Uterus (tissue), 4 donors: ENCODE measurements around the gene ELMO2. TPM values are rescaled to one million over a fixed set of nuclear protein-coding genes. Genes with fewer than 3 reads are reported as not detected.

Experiments
- DNase-seq, 2 donors: peaks; one replicate each; pipeline ENCODE4 v3.0.0-alpha.2; 2019 to 2020
- H3K27ac ChIP-seq, 2 donors: fragments of 200-600 bp; sonication (generic); 1 replicate in 1 of 2; 2 replicates in 1 of 2; pipeline ENCODE4 v1.5.1; 2016 to 2018
- H3K27me3 ChIP-seq, 2 donors: fragments of 200-600 bp; sonication (generic); one replicate each; pipeline ENCODE4 v1.5.1; 2018 to 2019; ENCODE audit warnings: control low read depth in 1 of 2
- H3K36me3 ChIP-seq, 2 donors: fragments of 200-600 bp; sonication (generic); one replicate each; pipeline ENCODE4 v1.5.1; 2019; ENCODE audit warnings: control low read depth in 1 of 2
- H3K4me1 ChIP-seq, 2 donors: fragments of 200-600 bp; sonication (generic); one replicate each; pipeline ENCODE4 v1.5.1; 2018 to 2019; ENCODE audit warnings: control low read depth in 1 of 2
- H3K4me3 ChIP-seq, 2 donors: fragments of 200-600 bp; sonication (generic); 1 replicate in 1 of 2; 2 replicates in 1 of 2; pipeline ENCODE4 v1.5.1; 2018 to 2019; ENCODE audit warnings: mild to moderate bottlenecking in 1 of 2
- H3K9me3 ChIP-seq, 2 donors: fragments of 200-600 bp; sonication (generic); one replicate each; pipeline ENCODE4 v1.5.1; 2019; ENCODE audit warnings: control low read depth in 1 of 2
- POLR2A ChIP-seq, 2 donors: fragments of 450-650 bp; IDR thresholded peaks; one replicate each; pipeline ENCODE4 v1.6.1; 2016; ENCODE audit warnings: antibody characterized with exemption in 2 of 2, mild to moderate bottlenecking in 1 of 2, moderate library complexity in 1 of 2
- intact Hi-C: fragments of 100-400 bp; cut with DNase I; formaldehyde crosslinking; loops from one replicate; pipeline ENCODE4 v1.15.1; 2023; ENCODE audit warnings: low total_unique reads
- total RNA-seq, 4 donors: library from RNA; depleted of rRNA in 3 of 4; stranded (reverse); fragments of >200 nt in 3 of 4; gene quantifications; one replicate each; pipeline versions ENCODE4 v1.1.0 to v1.2.4, GENCODE V29; 2014 to 2023
- TF ChIP-seq, protein P1 (sequence below), 4 experiments: fragments of 200-600 bp in 2 of 4; fragments of 450-650 bp in 2 of 4; sonication (generic) in 2 of 4; IDR thresholded peaks; one replicate each; pipeline ENCODE4 v1.5.1; 2016 to 2019; ENCODE audit warnings: antibody characterized with exemption in 4 of 4, mild to moderate bottlenecking in 2 of 4, moderate library complexity in 1 of 4
- donor health status: DM: yes; HTN: yes; CAD: no.

Gene ELMO2
- total RNA-seq, 4 donors from 2014 or later = 18.5 to 112 (median 57.2) TPM

DNA sequence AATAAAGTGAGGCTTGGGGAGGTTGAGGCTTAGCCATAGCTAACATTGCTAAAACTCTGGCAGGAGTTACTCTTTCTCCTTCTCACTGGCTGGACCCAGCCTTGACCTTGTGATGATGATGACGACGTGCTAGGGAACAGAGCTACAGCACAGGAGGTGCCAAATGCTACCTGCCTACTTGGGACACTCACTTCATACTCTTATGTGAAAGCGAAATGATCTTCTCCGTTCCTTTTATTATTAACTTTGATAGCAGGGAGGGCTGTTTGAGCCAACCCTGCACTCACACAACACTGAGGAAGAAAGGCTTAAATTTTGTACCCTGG lies 1.2 kb upstream of the ELMO2 start:
- DNase-seq = no peak
- peaks cover 0 to 3% of the 10 kb centered on the region in 2 donors for H3K4me1 ChIP-seq
- no peak overlapping the region for H3K4me3 ChIP-seq
- H3K27ac ChIP-seq = no peak overlapping the region
- no peaks in the 10 kb centered on the region for H3K9me3 ChIP-seq
- H3K27me3 ChIP-seq = no peaks in the 10 kb centered on the region
- intact Hi-C loops = no loop called here
- TF ChIP-seq, protein P1, sequence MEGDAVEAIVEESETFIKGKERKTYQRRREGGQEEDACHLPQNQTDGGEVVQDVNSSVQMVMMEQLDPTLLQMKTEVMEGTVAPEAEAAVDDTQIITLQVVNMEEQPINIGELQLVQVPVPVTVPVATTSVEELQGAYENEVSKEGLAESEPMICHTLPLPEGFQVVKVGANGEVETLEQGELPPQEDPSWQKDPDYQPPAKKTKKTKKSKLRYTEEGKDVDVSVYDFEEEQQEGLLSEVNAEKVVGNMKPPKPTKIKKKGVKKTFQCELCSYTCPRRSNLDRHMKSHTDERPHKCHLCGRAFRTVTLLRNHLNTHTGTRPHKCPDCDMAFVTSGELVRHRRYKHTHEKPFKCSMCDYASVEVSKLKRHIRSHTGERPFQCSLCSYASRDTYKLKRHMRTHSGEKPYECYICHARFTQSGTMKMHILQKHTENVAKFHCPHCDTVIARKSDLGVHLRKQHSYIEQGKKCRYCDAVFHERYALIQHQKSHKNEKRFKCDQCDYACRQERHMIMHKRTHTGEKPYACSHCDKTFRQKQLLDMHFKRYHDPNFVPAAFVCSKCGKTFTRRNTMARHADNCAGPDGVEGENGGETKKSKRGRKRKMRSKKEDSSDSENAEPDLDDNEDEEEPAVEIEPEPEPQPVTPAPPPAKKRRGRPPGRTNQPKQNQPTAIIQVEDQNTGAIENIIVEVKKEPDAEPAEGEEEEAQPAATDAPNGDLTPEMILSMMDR (IDR thresholded peaks at IDR 0.05) = no peak
- no peak for TF ChIP-seq POLR2A (IDR thresholded peaks at IDR 0.05)
- H3K36me3 ChIP-seq = no peaks in the 10 kb centered on the region

DNA sequence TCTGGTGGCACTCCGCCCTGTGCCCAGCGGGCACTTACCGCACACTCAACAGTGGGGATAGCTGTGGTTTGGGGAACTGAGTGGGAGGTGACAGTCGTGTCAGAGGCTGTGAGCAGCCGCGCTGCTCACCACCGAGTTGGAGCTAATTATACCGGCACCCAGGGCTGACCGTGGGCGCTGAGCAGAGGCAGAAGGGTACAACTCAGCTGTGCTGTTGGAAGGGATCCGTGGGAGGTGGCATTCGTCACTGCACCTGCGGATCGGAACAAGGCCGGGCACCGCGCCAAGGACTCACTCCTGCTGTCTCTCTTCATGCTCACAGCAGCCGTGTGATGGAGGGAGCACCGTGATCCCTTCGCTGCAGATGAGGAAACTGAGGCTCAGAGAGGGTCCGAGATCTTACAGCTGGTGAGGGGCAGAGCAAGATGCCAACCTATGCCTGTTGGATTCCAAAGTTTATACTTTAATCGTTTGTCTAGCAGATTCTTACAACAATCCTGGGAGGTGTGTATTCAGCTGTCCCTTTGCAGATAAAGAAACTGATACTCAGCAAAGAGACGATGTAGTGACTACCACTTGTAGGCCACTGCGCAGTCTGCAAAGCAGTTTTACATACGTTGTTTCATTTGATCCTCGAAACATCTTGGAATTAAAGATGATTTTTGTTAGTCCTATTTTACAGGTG lies 713 bp upstream of the ELMO2 start:
- no peak for TF ChIP-seq POLR2A (IDR thresholded peaks at IDR 0.05)
- TF ChIP-seq, protein P1 (IDR thresholded peaks at IDR 0.05) = no peak
- Histone ChIP-seq H3K4me3 (peak overlapping the region; percentile 59 to 80), H3K9me3 (no peaks in the 10 kb centered on the region), H3K36me3 (no peaks in the 10 kb centered on the region), H3K27me3 (no peaks in the 10 kb centered on the region), H3K27ac (peak overlapping the region; percentile 89 to 93), H3K4me1 (peaks cover 0 to 5% of the 10 kb centered on the region in 2 donors)
- DNase-seq = peak; percentile 56 to 60
- intact Hi-C loops = no loop called here

DNA sequence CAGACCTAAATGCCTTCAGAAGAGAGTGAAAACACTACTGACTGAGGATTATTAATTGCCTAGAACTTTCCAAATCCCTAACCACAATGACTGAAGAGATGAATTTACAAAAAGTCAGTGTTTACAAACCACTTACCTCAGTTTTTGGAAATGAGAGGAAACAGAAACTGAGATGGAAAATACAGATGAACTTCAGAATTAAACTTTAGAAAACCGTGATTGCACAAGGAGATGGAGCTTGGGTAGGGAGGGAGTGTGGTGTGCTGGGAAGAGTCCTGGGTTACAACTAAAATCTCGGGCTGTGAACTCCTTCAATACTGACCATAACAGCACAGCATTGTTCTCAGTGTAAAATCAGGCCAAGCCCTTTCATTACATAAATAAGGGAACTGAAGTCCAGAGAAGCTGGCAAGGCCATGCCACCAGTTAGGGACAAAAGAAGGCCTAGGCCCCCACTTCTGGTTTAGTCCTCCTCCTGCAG lies 4.0 kb downstream of the ELMO2 start:
- no peak for DNase-seq
- Histone ChIP-seq H3K27ac (peak overlapping the region; percentile 68 to 89), H3K4me3 (no peak overlapping the region), H3K27me3 (no peaks in the 10 kb centered on the region), H3K4me1 (peaks cover 10 to 20% of the 10 kb centered on the region in 2 donors), H3K36me3 (no peaks in the 10 kb centered on the region), H3K9me3 (no peaks in the 10 kb centered on the region)
- TF ChIP-seq, protein P1 (IDR thresholded peaks at IDR 0.05) = no peak
- TF ChIP-seq POLR2A (IDR thresholded peaks at IDR 0.05) = no peak
- intact Hi-C loops = no loop called here

DNA sequence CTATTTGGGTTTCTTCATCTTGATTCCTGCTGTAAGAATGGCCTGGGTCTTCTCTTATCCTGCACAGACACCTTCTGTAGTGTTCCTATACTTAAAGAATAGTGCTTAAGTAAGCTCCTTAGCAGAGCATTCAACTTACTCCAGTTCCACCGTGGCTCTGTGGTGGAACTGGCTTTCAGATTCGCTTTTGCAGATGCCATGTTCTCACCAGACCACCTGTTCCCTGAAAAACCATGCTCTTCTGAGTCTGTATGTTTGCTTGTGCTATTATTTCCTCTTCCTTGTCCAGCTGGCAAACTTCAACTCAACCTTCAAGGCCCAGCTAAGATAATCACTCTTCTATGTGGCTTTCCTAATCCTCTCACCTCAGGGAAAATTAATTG lies 4.9 kb downstream of the ELMO2 start:
- peaks cover 10 to 20% of the 10 kb centered on the region in 2 donors for H3K4me1 ChIP-seq
- TF ChIP-seq POLR2A (IDR thresholded peaks at IDR 0.05) = no peak
- TF ChIP-seq, protein P1 (IDR thresholded peaks at IDR 0.05) = no peak
- H3K27ac ChIP-seq = peak overlapping the region; percentile 68 to 89

DNA sequence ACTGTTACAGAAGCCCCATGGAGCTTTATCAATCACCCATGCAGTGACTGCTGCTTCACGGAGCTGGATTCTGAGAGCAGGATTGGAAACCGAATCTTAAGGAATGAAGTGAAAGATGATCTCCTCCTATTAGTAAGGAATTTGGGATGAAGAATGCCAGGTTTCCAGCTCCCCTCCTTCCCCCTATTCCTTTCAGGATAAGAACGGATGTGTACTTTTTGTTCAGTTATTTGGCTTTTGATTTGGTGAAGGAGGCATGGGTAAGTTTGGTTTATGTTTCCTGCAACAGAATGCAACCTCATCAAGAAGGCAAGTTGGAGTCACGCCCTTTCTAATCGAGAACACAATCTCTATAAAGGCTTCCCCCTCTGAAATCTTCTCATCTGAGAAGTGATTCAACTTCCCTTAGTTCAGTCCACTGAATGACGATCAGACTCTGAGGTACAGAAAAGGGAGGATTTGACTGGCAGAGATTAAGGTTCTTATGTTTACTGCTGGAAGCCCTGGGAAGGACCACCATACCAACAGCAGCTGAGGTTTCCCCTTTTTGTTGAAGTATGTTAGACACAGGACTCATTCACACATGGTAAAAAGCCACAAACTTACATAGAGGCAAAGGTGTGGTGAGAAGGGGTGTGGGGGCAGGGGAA lies 5.5 kb downstream of the ELMO2 start:
- H3K36me3 ChIP-seq = no peaks in the 10 kb centered on the region
- peaks cover 10 to 20% of the 10 kb centered on the region in 2 donors for H3K4me1 ChIP-seq
- H3K27ac ChIP-seq = peak overlapping the region; percentile 68 to 89
- H3K4me3 ChIP-seq = no peak overlapping the region
- H3K9me3 ChIP-seq = no peaks in the 10 kb centered on the region
- DNase-seq = no peak
- intact Hi-C loops = no loop called here
- no peaks in the 10 kb centered on the region for H3K27me3 ChIP-seq
- TF ChIP-seq POLR2A (IDR thresholded peaks at IDR 0.05) = no peak
- TF ChIP-seq, protein P1 (IDR thresholded peaks at IDR 0.05) = no peak

More for the DNA sequence above, 4.9 kb downstream of the ELMO2 start:
- Histone ChIP-seq H3K4me3 (no peak overlapping the region), H3K9me3 (no peaks in the 10 kb centered on the region), H3K36me3 (no peaks in the 10 kb centered on the region), H3K27me3 (no peaks in the 10 kb centered on the region)
- intact Hi-C loops = no loop called here
- DNase-seq = no peak
